Measurements from ENCODE around the gene CYB561D1.

The CYB561D1 gene

GRCh38 chr1:109500941-109501381 is 7.1 kb downstream of the CYB561D1 start:
- peak overlapping the region in 1 of 2 donors; percentile 52 for H3K4me3 ChIP-seq (ENCODE audit: low read length in 2 of 2)
- no peaks in the 10 kb centered on the region for H3K9me3 ChIP-seq (ENCODE audit: control insufficient read depth in 2 of 2, low read length in 2 of 2)
- H3K36me3 ChIP-seq (ENCODE audit: control insufficient read depth in 2 of 2, insufficient read depth in 2 of 2, low read length in 2 of 2): peaks cover 13 to 27% of the 10 kb centered on the region in 2 donors
- peak overlapping the region in 1 of 2 donors; percentile 55 for H3K9ac ChIP-seq (ENCODE audit: low read length in 2 of 2)
- no peaks in the 10 kb centered on the region for H3K27me3 ChIP-seq (ENCODE audit: control insufficient read depth in 1 of 2, insufficient read depth in 2 of 2, low read length in 2 of 2)
- peak overlapping the region; percentile 58 for H3K27ac ChIP-seq (ENCODE audit: low read length)
- peaks cover 52% of the 10 kb centered on the region for H3K4me1 ChIP-seq (ENCODE audit: control insufficient read depth, insufficient read depth, low read length)

GRCh38 chr1:109501644-109502363 is 7.9 kb downstream of the CYB561D1 start:
- Histone ChIP-seq H3K4me3 (ENCODE audit: low read length in 2 of 2) (peak overlapping the region in 1 of 2 donors; percentile 29), H3K27ac (ENCODE audit: low read length) (peak overlapping the region; percentile 58), H3K9ac (ENCODE audit: low read length in 2 of 2) (no peak overlapping the region), H3K27me3 (ENCODE audit: control insufficient read depth in 1 of 2, insufficient read depth in 2 of 2, low read length in 2 of 2) (no peaks in the 10 kb centered on the region), H3K4me1 (ENCODE audit: control insufficient read depth, insufficient read depth, low read length) (peaks cover 58% of the 10 kb centered on the region), H3K9me3 (ENCODE audit: control insufficient read depth in 2 of 2, low read length in 2 of 2) (no peaks in the 10 kb centered on the region), H3K36me3 (ENCODE audit: control insufficient read depth in 2 of 2, insufficient read depth in 2 of 2, low read length in 2 of 2) (peaks cover 4 to 21% of the 10 kb centered on the region in 2 donors)

GRCh38 chr1:109502364-109502851 is 8.5 kb downstream of the CYB561D1 start:
- H3K4me3 ChIP-seq (ENCODE audit: low read length in 2 of 2): no peak overlapping the region
- H3K4me1 ChIP-seq (ENCODE audit: control insufficient read depth, insufficient read depth, low read length): peaks cover 58% of the 10 kb centered on the region
- H3K27ac ChIP-seq (ENCODE audit: low read length): peak overlapping the region; percentile 58
- no peaks in the 10 kb centered on the region for H3K9me3 ChIP-seq (ENCODE audit: control insufficient read depth in 2 of 2, low read length in 2 of 2)
- H3K36me3 ChIP-seq (ENCODE audit: control insufficient read depth in 2 of 2, insufficient read depth in 2 of 2, low read length in 2 of 2): peaks cover 3 to 14% of the 10 kb centered on the region in 2 donors
- no peak overlapping the region for H3K9ac ChIP-seq (ENCODE audit: low read length in 2 of 2)
- no peaks in the 10 kb centered on the region for H3K27me3 ChIP-seq (ENCODE audit: control insufficient read depth in 1 of 2, insufficient read depth in 2 of 2, low read length in 2 of 2)

- peak overlapping the region in 1 of 2 donors; percentile 21 for H3K9ac ChIP-seq (ENCODE audit: low read length in 2 of 2)
- H3K27ac ChIP-seq (ENCODE audit: low read length): no peak overlapping the region
- H3K36me3 ChIP-seq (ENCODE audit: control insufficient read depth in 2 of 2, insufficient read depth in 2 of 2, low read length in 2 of 2): peaks cover 9 to 13% of the 10 kb centered on the region in 2 donors
- no peak overlapping the region for H3K4me3 ChIP-seq (ENCODE audit: low read length in 2 of 2)
- no peaks in the 10 kb centered on the region for H3K9me3 ChIP-seq (ENCODE audit: control insufficient read depth in 2 of 2, low read length in 2 of 2)
- H3K27me3 ChIP-seq (ENCODE audit: control insufficient read depth in 1 of 2, insufficient read depth in 2 of 2, low read length in 2 of 2): no peaks in the 10 kb centered on the region
- peaks cover 58% of the 10 kb centered on the region for H3K4me1 ChIP-seq (ENCODE audit: control insufficient read depth, insufficient read depth, low read length)
Measured at GRCh38 chr1:109503935-109504334, 10.0 kb downstream of the CYB561D1 start.

- H3K4me1 ChIP-seq (ENCODE audit: control insufficient read depth, insufficient read depth, low read length): peaks cover 54% of the 10 kb centered on the region
- no peaks in the 10 kb centered on the region for H3K27me3 ChIP-seq (ENCODE audit: control insufficient read depth in 1 of 2, insufficient read depth in 2 of 2, low read length in 2 of 2)
- H3K27ac ChIP-seq (ENCODE audit: low read length): no peak overlapping the region
Measured at GRCh38 chr1:109504974-109505373, 11.1 kb downstream of the CYB561D1 start.

GRCh38 chr1:109508001-109508872 is 14.3 kb downstream of the CYB561D1 start:
- Histone ChIP-seq H3K36me3 (ENCODE audit: control insufficient read depth in 2 of 2, insufficient read depth in 2 of 2, low read length in 2 of 2) (peaks cover 7 to 9% of the 10 kb centered on the region in 2 donors), H3K9me3 (ENCODE audit: control insufficient read depth in 2 of 2, low read length in 2 of 2) (no peaks in the 10 kb centered on the region), H3K4me3 (ENCODE audit: low read length in 2 of 2) (peak overlapping the region; percentile 78 to 88), H3K27me3 (ENCODE audit: control insufficient read depth in 1 of 2, insufficient read depth in 2 of 2, low read length in 2 of 2) (no peaks in the 10 kb centered on the region), H3K9ac (ENCODE audit: low read length in 2 of 2) (no peak overlapping the region), H3K27ac (ENCODE audit: low read length) (no peak overlapping the region), H3K4me1 (ENCODE audit: control insufficient read depth, insufficient read depth, low read length) (peaks cover 32% of the 10 kb centered on the region)

More at GRCh38 chr1:109504974-109505373, 11.1 kb downstream of the CYB561D1 start:
- H3K4me3 ChIP-seq (ENCODE audit: low read length in 2 of 2): no peak overlapping the region
- no peak overlapping the region for H3K9ac ChIP-seq (ENCODE audit: low read length in 2 of 2)
- H3K9me3 ChIP-seq (ENCODE audit: control insufficient read depth in 2 of 2, low read length in 2 of 2): no peaks in the 10 kb centered on the region
- peaks cover 9 to 13% of the 10 kb centered on the region in 2 donors for H3K36me3 ChIP-seq (ENCODE audit: control insufficient read depth in 2 of 2, insufficient read depth in 2 of 2, low read length in 2 of 2)

- H3K4me1 ChIP-seq (ENCODE audit: control insufficient read depth, insufficient read depth, low read length): peaks cover 32% of the 10 kb centered on the region
- no peak overlapping the region for H3K27ac ChIP-seq (ENCODE audit: low read length)
- H3K9ac ChIP-seq (ENCODE audit: low read length in 2 of 2): peak overlapping the region; percentile 74
- peaks cover 7 to 9% of the 10 kb centered on the region in 2 donors for H3K36me3 ChIP-seq (ENCODE audit: control insufficient read depth in 2 of 2, insufficient read depth in 2 of 2, low read length in 2 of 2)
- no peaks in the 10 kb centered on the region for H3K9me3 ChIP-seq (ENCODE audit: control insufficient read depth in 2 of 2, low read length in 2 of 2)
- H3K27me3 ChIP-seq (ENCODE audit: control insufficient read depth in 1 of 2, insufficient read depth in 2 of 2, low read length in 2 of 2): no peaks in the 10 kb centered on the region
- peak overlapping the region; percentile 78 to 88 for H3K4me3 ChIP-seq (ENCODE audit: low read length in 2 of 2)
Measured at GRCh38 chr1:109508873-109509175, 14.9 kb downstream of the CYB561D1 start.

- H3K27me3 ChIP-seq (ENCODE audit: control insufficient read depth in 1 of 2, insufficient read depth in 2 of 2, low read length in 2 of 2): no peaks in the 10 kb centered on the region
- no peaks in the 10 kb centered on the region for H3K9me3 ChIP-seq (ENCODE audit: control insufficient read depth in 2 of 2, low read length in 2 of 2)
- H3K27ac ChIP-seq (ENCODE audit: low read length): peak within 1 kb of the TSS; percentile 11
- peak within 1 kb of the TSS; percentile 74 to 81 for H3K9ac ChIP-seq (ENCODE audit: low read length in 2 of 2)
- peak within 1 kb of the TSS; percentile 88 to 91 for H3K4me3 ChIP-seq (ENCODE audit: low read length in 2 of 2)
- peaks cover 7 to 9% of the 10 kb centered on the region in 2 donors for H3K36me3 ChIP-seq (ENCODE audit: control insufficient read depth in 2 of 2, insufficient read depth in 2 of 2, low read length in 2 of 2)
- H3K4me1 ChIP-seq (ENCODE audit: control insufficient read depth, insufficient read depth, low read length): peaks cover 32% of the 10 kb centered on the region
Measured at GRCh38 chr1:109509176-109510134, 15.6 kb downstream of the CYB561D1 start, which contains the start of gene AMIGO1. Gene AMIGO1 (minus strand): TSS chr1:109509727. CDS start chr1:109508912, 815 bp downstream.

GRCh38 chr1:109513110-109513710 is 19.3 kb downstream of the CYB561D1 start:
- H3K27me3 ChIP-seq (ENCODE audit: control insufficient read depth in 1 of 2, insufficient read depth in 2 of 2, low read length in 2 of 2): no peaks in the 10 kb centered on the region
- no peaks in the 10 kb centered on the region for H3K9me3 ChIP-seq (ENCODE audit: control insufficient read depth in 2 of 2, low read length in 2 of 2)
- H3K4me1 ChIP-seq (ENCODE audit: control insufficient read depth, insufficient read depth, low read length): peaks cover 19% of the 10 kb centered on the region
- no peak overlapping the region for H3K9ac ChIP-seq (ENCODE audit: low read length in 2 of 2)
- peaks cover 0 to under 1% of the 10 kb centered on the region in 2 donors for H3K36me3 ChIP-seq (ENCODE audit: control insufficient read depth in 2 of 2, insufficient read depth in 2 of 2, low read length in 2 of 2)
- H3K27ac ChIP-seq (ENCODE audit: low read length): no peak overlapping the region
- H3K4me3 ChIP-seq (ENCODE audit: low read length in 2 of 2): no peak overlapping the region
